GM18520 (cell line): Measurements from ENCODE around the gene EPHA6.
"Not testable (repeated sequence)": the region's sequence is repeated elsewhere in the genome, so short reads cannot be mapped to it uniquely, and the experiment has no call there.

Experiments used
- ATAC-seq: cut with Tn5 transposase; IDR thresholded peaks from one replicate; pipeline ENCODE4 v1.9.1; 2021; ENCODE audit not compliant: unreplicated experiment

Gene EPHA6

DNA sequence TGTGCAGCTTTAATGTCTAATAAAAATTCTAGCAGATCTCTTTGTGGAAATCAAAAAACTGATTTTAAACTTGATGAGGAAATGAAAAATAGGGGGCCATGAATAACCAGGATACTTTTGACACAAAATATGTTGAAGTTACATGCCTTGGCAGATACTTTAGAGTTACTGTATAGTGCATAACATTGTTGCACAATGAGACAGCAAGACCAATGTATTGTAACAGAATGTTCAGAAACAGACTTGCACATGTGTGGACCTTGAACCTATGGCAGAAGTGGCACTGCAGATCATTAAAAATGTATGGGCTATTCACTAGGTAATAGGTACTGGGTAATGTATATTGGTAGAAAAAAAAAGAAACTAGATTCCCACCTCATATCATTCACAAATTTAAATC, 607.2 kb downstream of the EPHA6 start:
- no peak for ATAC-seq

- ATAC-seq: no peak
Measured at GRCh38 chr3:97425002-97425401, 610.6 kb downstream of the EPHA6 start.

- ATAC-seq: no peak
Measured at GRCh38 chr3:97430601-97431000, 616.2 kb downstream of the EPHA6 start.

GRCh38 chr3:97432914-97433313, 618.5 kb downstream of the EPHA6 start:
- no peak for ATAC-seq

GRCh38 chr3:97438131-97438530, 623.7 kb downstream of the EPHA6 start:
- no peak for ATAC-seq

DNA sequence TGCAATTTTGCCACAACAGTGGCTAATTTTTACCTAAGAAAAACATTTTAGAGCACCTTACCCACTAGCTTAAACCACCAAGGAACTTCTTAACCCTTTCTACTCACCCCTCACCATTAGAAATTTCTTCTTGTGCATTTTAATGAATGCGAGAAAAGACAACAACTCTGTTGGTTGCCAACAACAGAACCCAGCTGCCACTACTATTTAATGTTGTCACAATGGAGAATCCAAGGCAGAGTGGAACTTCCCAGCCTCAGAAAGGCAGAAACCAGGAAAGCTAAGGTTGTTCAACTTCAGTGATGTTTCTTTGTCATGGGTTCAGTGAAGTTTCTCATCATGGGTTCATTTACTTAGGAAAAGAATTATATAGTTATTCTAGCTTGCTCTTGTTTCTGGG, 625.0 kb downstream of the EPHA6 start:
- no peak for ATAC-seq

- no peak for ATAC-seq
Measured at GRCh38 chr3:97464035-97464434, 649.6 kb downstream of the EPHA6 start.

DNA sequence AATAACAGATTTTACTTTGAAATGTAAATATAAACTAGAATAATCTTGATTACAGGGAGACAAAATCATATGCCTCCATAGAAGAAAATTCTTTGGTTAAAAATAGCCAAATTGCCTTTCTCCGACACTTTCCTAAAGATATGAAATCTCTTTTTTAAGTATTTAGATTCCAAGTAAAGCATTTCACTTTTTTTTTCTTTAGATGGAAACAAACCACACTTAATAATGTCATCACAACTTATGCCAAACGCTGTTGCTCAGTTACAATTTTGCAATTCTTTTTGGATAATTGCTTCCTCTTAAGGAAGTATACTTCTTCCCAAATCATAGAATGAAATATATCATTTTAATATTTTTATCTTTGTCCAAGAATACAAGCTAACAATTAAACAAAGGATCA, 656.1 kb downstream of the EPHA6 start:
- no peak for ATAC-seq

GRCh38 chr3:97479740-97480139, 665.3 kb downstream of the EPHA6 start:
- no peak for ATAC-seq

DNA sequence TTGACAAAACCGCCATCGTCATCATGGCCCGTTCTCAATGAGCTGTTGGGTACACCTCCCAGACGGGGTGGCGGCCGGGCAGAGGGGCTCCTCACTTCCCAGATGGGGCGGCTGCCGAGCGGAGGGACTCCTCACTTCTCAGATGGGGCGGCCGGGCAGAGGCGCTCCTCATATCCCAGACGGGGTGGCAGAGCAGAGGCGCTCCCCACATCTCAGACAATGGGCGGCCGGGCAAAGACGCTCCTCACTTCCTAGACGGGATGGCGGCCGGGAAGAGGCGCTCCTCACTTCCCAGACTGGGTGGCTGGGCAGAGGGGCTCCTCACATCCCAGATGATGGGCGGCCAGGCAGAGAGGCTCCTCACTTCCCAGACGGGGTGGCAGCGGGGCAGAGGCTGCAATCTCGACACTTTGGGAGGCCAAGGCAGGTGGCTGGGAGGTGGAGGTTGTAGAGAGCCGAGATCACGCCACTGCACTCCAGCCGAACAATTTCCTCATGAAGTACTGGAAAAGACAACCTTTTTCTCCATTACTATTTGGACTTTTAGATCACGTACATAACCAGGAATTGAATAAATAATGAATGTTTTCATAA, 666.4 kb downstream of the EPHA6 start:
- ATAC-seq: not testable (repeated sequence)

- no peak for ATAC-seq
Measured at GRCh38 chr3:97481416-97481815, 667.0 kb downstream of the EPHA6 start.

DNA sequence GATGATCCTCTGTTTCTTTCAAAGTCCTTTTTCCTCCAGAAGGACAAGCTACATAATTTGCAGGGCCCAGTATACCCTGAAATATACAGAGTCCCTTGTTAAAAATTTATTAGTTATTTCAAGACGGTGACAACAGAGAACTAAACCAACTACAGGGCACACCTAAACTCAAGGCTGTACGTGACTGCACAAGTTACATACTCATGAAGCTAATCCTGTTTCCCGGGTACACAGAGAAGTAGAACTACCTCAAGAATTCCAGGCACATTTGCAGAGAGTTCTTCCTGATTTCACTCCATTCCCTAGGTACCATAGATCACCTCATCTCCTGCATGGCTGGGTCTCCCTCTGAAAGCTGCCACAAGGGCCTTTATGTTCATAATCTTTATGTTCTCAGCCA, 670.8 kb downstream of the EPHA6 start:
- no peak for ATAC-seq

GRCh38 chr3:97487587-97487986, 673.2 kb downstream of the EPHA6 start:
- ATAC-seq: no peak

DNA sequence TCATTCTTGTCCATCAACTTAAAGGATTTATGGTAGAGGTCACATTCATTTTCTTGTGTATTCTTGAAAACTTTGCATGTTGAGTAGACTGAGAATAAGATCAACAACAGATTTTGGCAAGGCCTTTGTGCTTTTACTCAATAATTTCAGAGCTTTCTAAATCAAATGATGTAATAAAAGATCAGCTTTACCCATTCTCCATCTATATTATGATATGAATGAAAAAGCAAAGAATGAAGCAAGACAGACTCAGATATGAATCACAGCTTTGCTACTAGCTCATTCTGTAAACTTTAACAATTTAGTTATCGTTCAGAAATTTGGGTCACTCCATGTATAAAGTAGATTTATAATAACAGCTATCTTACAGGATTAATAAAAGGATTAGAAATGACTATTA, 674.3 kb downstream of the EPHA6 start:
- no peak for ATAC-seq

- ATAC-seq: no peak
Measured at GRCh38 chr3:97495896-97496295, 681.5 kb downstream of the EPHA6 start.

DNA sequence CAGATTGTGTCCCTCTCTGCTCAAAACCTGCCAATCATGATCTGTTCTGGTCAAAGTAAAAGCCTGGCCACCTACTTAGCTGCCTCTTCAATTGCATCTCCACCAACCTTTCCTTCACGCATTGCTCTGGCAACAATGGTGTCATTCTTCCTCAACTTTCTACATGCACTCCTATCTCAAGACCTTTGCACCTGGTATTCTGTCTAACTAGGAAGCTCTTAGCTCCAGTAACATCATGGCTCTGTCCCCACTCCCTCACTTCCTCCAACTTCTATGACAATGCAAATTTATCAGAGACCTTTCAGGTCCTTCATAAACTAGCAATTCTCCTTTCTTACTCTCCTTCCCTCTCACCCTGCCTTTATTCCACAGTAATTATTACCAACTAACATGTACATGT, 682.7 kb downstream of the EPHA6 start:
- no peak for ATAC-seq

GRCh38 chr3:97504463-97504862, 690.1 kb downstream of the EPHA6 start:
- no peak for ATAC-seq

DNA sequence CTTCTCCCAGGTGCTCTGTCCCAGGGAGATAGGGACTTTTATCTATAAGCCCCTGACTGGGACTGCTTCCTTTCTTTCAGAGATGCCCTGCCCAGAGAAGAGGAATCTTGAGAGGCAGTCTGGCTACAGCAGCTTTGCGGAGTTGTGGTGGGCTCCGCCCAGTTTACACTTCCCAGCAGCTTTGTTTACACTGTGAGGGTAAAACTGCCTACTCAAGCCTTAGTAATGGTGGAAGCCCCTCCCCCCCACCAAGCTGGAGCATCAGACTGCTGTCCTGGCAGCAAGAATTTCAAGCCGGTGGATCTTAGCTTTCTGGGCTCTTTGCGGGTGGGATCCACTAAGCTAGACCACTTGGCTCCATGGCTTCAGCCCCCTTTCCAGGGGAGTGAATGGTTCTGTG, 696.4 kb downstream of the EPHA6 start:
- ATAC-seq: no peak

DNA sequence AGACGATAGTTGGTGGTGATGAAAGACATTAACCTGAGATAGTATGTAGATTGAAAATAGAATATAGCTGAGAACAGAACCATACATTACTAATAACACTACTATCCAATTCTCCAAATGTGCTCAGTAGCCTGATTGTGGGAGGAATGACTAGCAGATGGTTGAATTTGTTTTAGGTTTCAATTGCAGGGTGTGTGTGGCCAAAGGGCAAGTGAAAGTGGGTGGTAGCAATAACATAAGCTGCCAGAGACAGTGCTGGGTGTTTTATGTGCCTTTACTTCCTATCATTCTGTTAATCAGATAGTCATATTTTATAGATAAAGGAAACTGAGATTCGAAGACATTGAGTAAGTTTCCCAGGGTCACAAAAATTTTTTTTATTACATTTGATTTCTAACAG, 700.7 kb downstream of the EPHA6 start:
- no peak for ATAC-seq

- no peak for ATAC-seq
Measured at GRCh38 chr3:97530691-97531090, 716.3 kb downstream of the EPHA6 start.

- ATAC-seq: not testable (repeated sequence)
Measured at GRCh38 chr3:97547573-97547972, 733.2 kb downstream of the EPHA6 start.

DNA sequence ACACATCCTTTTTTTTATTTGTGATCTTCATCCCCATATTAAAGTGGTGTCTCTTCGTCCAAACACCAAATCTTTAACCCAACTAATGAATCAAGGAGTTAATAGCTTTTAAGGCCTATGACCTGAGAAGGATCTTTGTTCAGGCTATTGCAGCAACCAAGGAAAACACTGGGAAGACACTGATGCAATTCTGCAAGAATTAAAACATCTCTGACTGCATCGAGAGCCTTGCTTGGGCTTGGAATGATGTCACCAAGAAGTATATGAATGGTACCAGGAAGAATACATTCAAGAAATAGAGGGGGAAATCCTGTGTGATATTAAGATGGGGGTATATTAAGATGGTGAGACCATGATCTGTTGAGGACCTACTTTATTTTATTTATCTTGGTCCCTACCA, 736.0 kb downstream of the EPHA6 start:
- ATAC-seq: no peak

DNA sequence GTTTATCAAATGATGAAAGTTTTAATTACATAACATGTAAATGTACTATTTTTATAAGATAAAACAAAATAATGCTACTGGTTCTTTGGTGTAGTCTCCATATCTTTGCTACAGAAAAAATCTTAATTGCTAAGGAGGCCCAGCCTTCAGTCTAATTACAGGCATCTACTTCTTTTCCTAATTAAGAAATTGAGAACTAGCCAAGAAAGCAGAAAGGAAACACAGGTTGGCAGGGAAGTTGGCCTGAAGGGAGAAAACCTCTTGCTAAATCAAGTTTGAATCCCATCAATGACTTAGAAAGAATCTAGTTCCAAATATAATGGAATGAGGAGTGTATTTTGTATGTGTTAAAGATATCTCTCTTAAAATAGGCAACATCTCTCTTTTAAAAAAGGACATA, 737.8 kb downstream of the EPHA6 start:
- ATAC-seq: no peak

DNA sequence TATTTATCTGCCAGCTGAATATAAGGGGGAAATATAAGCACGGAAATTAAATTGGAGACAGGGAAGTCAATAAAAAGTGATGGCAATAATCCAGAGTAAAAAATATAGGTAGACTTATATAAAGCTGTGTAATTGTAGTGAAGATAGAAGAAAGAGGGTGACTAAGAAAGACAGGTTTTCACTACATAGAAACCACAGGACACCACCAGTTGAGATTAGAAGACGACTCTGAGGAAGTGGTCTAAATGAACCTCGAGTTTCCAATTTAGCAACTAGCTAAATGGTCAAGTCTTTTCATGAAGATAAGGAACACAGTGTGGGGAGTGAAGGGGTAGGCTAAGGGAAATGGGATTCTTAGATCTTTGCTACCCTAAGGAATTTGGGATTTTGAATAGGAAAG, 761.3 kb downstream of the EPHA6 start:
- ATAC-seq: no peak
